GM19468 (cell line): ENCODE measurements around the gene ABHD5.

Experiments
- ATAC-seq: cut with Tn5 transposase; IDR thresholded peaks from one replicate; pipeline ENCODE4 v1.9.1; 2021; ENCODE audit warnings: mild to moderate bottlenecking, moderate library complexity, moderate number of reproducible peaks; ENCODE audit not compliant: unreplicated experiment; ENCODE audit errors: extremely low read depth

Gene ABHD5

DNA sequence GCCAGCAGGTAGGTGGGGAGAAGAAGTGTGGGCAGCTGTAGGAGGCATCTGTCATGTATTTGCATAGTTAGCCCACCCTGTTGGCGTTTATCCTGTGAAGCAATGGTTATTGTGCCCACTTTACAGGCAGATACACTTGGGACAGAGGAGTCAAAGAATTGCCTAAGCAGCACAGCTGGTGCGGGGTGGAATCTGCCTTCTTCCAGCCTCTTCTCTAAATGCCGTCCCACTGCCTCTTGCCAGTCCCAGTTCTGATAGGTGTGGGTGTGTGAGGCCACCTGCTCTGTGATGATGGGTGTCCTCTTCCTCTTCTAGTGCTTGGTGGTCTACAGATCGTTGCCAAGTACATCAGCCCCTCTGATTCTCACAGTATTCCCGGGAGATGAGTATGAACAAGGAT is 80.9 kb downstream of the ABHD5 start:
- ATAC-seq, result no peak

GRCh38 chr3:43773273-43774094 is 82.7 kb downstream of the ABHD5 start:
- no peak for ATAC-seq

DNA sequence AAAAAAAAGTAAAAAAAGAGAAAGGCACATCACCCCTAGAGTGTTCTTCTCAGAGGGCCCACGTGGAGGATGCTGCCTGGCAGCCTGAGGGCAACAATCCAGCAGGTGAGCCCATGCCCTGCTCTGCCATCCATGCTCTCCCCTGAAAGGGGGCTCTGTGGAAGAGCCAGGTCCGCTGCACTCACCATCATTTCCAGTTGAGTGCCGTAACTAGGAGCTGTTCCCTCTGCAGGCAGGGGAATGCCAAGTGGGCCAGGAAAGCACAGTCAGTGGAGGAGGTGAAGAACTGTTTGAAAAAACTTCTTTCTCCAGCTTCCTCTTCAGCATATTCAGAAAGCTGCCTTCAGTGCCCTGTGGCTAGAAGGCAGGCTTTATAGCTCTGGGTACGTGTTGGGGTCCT is 84.1 kb downstream of the ABHD5 start:
- ATAC-seq, result no peak

GRCh38 chr3:43776101-43776500 is 85.4 kb downstream of the ABHD5 start:
- no peak for ATAC-seq

- no peak for ATAC-seq
Observed at GRCh38 chr3:43779850-43780249, 89.1 kb downstream of the ABHD5 start.

DNA sequence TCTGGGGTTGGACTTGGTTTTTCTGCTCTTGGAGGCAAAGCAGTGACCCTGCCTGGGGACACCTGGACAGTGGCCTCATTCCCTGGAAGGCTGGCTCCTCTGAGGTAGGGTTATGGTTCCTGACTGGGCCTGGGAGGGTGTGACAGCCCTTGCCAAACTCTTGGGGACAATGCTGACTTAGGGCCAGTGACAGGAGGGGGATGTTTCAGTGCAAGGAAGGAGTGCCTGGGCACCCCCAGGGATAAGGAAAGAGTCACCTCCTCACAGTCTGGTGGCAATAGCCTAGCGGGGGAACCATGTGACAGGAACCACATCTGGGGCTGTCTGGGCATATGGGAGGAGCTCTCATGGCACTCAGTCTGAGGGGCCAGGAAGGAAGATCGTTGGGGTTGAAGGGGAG is 91.8 kb downstream of the ABHD5 start:
- ATAC-seq, result no peak
